ENCODE measurements around the gene AMN. TPM values are rescaled to one million over a fixed set of nuclear protein-coding genes. Genes with fewer than 3 reads are reported as not detected.
"Not testable (repeated sequence)": the region's sequence is repeated elsewhere in the genome, so short reads cannot be mapped to it uniquely, and the experiment has no call there.

The AMN gene
- polyA plus RNA-seq, 3 donors = 0.09 TPM; not detected in 2

DNA sequence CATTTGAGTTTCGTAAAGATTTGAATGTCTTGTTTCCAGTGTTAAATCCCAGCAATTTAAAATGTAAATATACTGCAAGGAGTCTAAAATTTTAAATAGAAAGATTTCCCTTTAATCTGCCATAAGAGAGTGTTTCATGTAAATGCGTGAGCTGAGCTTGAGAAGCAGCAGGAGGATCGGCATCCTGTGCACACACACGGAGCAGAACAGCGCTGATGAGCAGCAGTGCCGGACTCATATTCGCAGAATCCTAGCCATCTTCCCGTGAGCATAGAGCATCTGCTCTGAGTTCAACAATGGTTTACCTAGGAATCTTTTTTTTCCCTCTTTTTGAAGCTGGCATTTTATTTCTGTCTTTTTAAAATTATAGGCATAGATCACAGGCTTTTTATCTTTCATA lies 29.8 kb upstream of the AMN start:
- WGBS (ENCODE audit: insufficient coverage) = 95% methylated on average over 6 of the region's 8 CpGs
- peaks cover 23% of the 10 kb centered on the region for H4K20me1 ChIP-seq (ENCODE audit: insufficient read depth, low read length)
- no peaks in the 10 kb centered on the region for H3K27me3 ChIP-seq (ENCODE audit: control insufficient read depth in 2 of 2, insufficient read depth in 2 of 2, low read length in 2 of 2)
- peaks cover 0 to 2% (median 0%) of the 10 kb centered on the region in 3 donors for H3K27me3 Mint-ChIP-seq (ENCODE audit: low read depth in 3 of 3)
- H2AFZ ChIP-seq (ENCODE audit: insufficient read depth, low read depth, low read length, poor library complexity, severe bottlenecking) = no peak overlapping the region
- H3K36me3 Mint-ChIP-seq = peaks cover 76 to 85% of the 10 kb centered on the region in 2 donors
- H3K79me2 ChIP-seq (ENCODE audit: insufficient read depth, low read length) = no peaks in the 10 kb centered on the region
- H3K9me3 ChIP-seq (replicated peaks in 1 of 2; ENCODE audit: control insufficient read depth in 1 of 2, insufficient read depth in 1 of 2, low read length in 2 of 2) = no peaks in the 10 kb centered on the region
- H3K4me1 Mint-ChIP-seq = no peaks in the 10 kb centered on the region
- no peaks in the 10 kb centered on the region for H3K4me1 ChIP-seq (ENCODE audit: control insufficient read depth in 1 of 2, insufficient read depth in 2 of 2, low read length in 2 of 2)
- H3K36me3 ChIP-seq (replicated peaks in 1 of 2; ENCODE audit: control insufficient read depth in 1 of 2, insufficient read depth in 2 of 2, low read length in 2 of 2) = peaks cover 76 to 98% of the 10 kb centered on the region in 2 donors
- H3K4me3 Mint-ChIP-seq = no peak overlapping the region
- intact Hi-C loops (cut with micrococcal nuclease) = no loop called here
- TF ChIP-seq, protein P1, sequence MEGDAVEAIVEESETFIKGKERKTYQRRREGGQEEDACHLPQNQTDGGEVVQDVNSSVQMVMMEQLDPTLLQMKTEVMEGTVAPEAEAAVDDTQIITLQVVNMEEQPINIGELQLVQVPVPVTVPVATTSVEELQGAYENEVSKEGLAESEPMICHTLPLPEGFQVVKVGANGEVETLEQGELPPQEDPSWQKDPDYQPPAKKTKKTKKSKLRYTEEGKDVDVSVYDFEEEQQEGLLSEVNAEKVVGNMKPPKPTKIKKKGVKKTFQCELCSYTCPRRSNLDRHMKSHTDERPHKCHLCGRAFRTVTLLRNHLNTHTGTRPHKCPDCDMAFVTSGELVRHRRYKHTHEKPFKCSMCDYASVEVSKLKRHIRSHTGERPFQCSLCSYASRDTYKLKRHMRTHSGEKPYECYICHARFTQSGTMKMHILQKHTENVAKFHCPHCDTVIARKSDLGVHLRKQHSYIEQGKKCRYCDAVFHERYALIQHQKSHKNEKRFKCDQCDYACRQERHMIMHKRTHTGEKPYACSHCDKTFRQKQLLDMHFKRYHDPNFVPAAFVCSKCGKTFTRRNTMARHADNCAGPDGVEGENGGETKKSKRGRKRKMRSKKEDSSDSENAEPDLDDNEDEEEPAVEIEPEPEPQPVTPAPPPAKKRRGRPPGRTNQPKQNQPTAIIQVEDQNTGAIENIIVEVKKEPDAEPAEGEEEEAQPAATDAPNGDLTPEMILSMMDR (IDR thresholded peaks at IDR 0.05) = no peak
- H3K9ac ChIP-seq (ENCODE audit: insufficient read depth, low read length, poor library complexity, severe bottlenecking) = no peak overlapping the region
- H3K27ac ChIP-seq (ENCODE audit: low read depth in 1 of 2, low read length in 2 of 2) = no peak overlapping the region
- H3K9me3 Mint-ChIP-seq = no peaks in the 10 kb centered on the region
- H3K4me2 ChIP-seq (replicated peaks; ENCODE audit: extremely low read depth, low read length, poor library complexity, severe bottlenecking) = no peak overlapping the region
- no peak overlapping the region for H3K4me3 ChIP-seq (replicated peaks in 1 of 3; ENCODE audit: low read depth in 2 of 3, low read length in 3 of 3)
- H3K27ac Mint-ChIP-seq = no peak overlapping the region
- DNase-seq = no peak

DNA sequence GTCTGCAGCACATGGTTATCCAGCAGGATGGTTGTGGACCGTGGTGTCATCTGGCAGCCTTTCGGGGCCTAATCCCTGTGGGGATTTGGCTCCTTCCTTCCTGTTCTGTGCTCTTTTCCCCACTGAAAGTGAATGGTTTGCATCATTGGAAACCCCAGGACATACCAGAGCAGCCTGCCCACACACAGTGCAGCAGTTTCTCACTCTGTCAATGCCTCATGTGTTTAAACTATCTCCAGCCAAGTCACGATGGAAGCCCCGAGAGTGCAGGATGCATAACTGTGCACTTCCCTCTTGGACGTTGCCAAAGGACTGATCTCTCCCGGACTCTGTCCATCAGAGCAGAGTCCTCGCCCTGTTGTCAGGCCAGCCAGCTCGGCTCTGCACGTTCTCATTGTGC lies 29.0 kb upstream of the AMN start:
- H3K27ac Mint-ChIP-seq = no peak overlapping the region
- WGBS (ENCODE audit: insufficient coverage) = 89% methylated on average over 7 of the region's 9 CpGs
- Histone ChIP-seq H3K27ac (ENCODE audit: low read depth in 1 of 2, low read length in 2 of 2) (no peak overlapping the region), H3K4me1 (ENCODE audit: control insufficient read depth in 1 of 2, insufficient read depth in 2 of 2, low read length in 2 of 2) (no peaks in the 10 kb centered on the region), H3K9me3 (replicated peaks in 1 of 2; ENCODE audit: control insufficient read depth in 1 of 2, insufficient read depth in 1 of 2, low read length in 2 of 2) (no peaks in the 10 kb centered on the region), H3K4me3 (replicated peaks in 1 of 3; ENCODE audit: low read depth in 2 of 3, low read length in 3 of 3) (no peak overlapping the region), H3K9ac (ENCODE audit: insufficient read depth, low read length, poor library complexity, severe bottlenecking) (no peak overlapping the region), H4K20me1 (ENCODE audit: insufficient read depth, low read length) (peaks cover 16% of the 10 kb centered on the region), H3K27me3 (ENCODE audit: control insufficient read depth in 2 of 2, insufficient read depth in 2 of 2, low read length in 2 of 2) (no peaks in the 10 kb centered on the region), H2AFZ (ENCODE audit: insufficient read depth, low read depth, low read length, poor library complexity, severe bottlenecking) (no peak overlapping the region), H3K4me2 (replicated peaks; ENCODE audit: extremely low read depth, low read length, poor library complexity, severe bottlenecking) (no peak overlapping the region), H3K79me2 (ENCODE audit: insufficient read depth, low read length) (no peaks in the 10 kb centered on the region), H3K36me3 (replicated peaks in 1 of 2; ENCODE audit: control insufficient read depth in 1 of 2, insufficient read depth in 2 of 2, low read length in 2 of 2) (peaks cover 76 to 98% of the 10 kb centered on the region in 2 donors)
- H3K36me3 Mint-ChIP-seq = peaks cover 74 to 83% of the 10 kb centered on the region in 2 donors
- DNase-seq = no peak
- no peaks in the 10 kb centered on the region for H3K9me3 Mint-ChIP-seq
- no peaks in the 10 kb centered on the region for H3K4me1 Mint-ChIP-seq
- H3K4me3 Mint-ChIP-seq = no peak overlapping the region
- TF ChIP-seq, protein P1 (IDR thresholded peaks at IDR 0.05) = no peak
- H3K27me3 Mint-ChIP-seq (ENCODE audit: low read depth in 3 of 3) = peaks cover 0 to 2% (median 0%) of the 10 kb centered on the region in 3 donors
- intact Hi-C loops (cut with micrococcal nuclease) = no loop called here

DNA sequence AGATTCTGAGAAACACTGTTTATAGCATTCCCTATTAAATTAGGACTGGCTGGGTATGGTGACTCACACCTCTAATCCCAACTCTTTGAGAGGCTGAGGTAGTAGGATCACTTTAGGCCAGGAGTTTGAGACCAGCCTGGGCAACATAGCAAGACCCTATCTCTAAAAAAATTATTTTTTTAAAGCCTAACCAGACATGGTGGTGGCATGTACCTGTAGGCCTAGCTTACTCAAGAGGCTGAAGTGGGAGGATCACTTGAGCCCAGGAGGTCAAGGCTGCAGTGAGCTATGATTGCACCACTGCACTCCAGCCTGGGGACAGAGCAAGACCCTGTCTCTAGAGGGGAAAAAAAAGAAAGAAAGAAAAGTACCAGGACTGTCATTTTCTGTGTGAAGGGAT lies 25.7 kb upstream of the AMN start:
- H2AFZ ChIP-seq (ENCODE audit: insufficient read depth, low read depth, low read length, poor library complexity, severe bottlenecking); intact Hi-C loops (cut with micrococcal nuclease); H3K9ac ChIP-seq (ENCODE audit: insufficient read depth, low read length, poor library complexity, severe bottlenecking); H3K27ac ChIP-seq (ENCODE audit: low read depth in 1 of 2, low read length in 2 of 2); H3K27me3 Mint-ChIP-seq (ENCODE audit: low read depth in 3 of 3); H3K4me3 ChIP-seq (replicated peaks in 1 of 3; ENCODE audit: low read depth in 2 of 3, low read length in 3 of 3); H3K4me2 ChIP-seq (replicated peaks; ENCODE audit: extremely low read depth, low read length, poor library complexity, severe bottlenecking); H3K9me3 Mint-ChIP-seq; DNase-seq; H3K4me1 ChIP-seq (ENCODE audit: control insufficient read depth in 1 of 2, insufficient read depth in 2 of 2, low read length in 2 of 2); H3K27me3 ChIP-seq (ENCODE audit: control insufficient read depth in 2 of 2, insufficient read depth in 2 of 2, low read length in 2 of 2); H3K79me2 ChIP-seq (ENCODE audit: insufficient read depth, low read length); H3K4me3 Mint-ChIP-seq; H3K4me1 Mint-ChIP-seq; H3K9me3 ChIP-seq (replicated peaks in 1 of 2; ENCODE audit: control insufficient read depth in 1 of 2, insufficient read depth in 1 of 2, low read length in 2 of 2): not testable (repeated sequence)
- H3K36me3 Mint-ChIP-seq = peaks cover 70 to 88% of the 10 kb centered on the region in 2 donors
- H4K20me1 ChIP-seq (ENCODE audit: insufficient read depth, low read length) = peaks cover 35% of the 10 kb centered on the region
- H3K36me3 ChIP-seq (replicated peaks in 1 of 2; ENCODE audit: control insufficient read depth in 1 of 2, insufficient read depth in 2 of 2, low read length in 2 of 2) = peaks cover 69 to 92% of the 10 kb centered on the region in 2 donors
- H3K27ac Mint-ChIP-seq = peak overlapping the region in 2 of 7 donors; percentile 15 to 65

Measured in CD14-positive monocyte (primary cell).